SK-N-SH treated with all-trans-retinoic acid at 6 μM for 48 hours (cell line): ENCODE results near the gene PYGM.

Experiments used
- ATAC-seq: fragments of 200-7000 bp; cut with Tn5 transposase; 3 replicates; pipeline ENCODE4 v1.9.1; 2020; ENCODE audit warnings: mild to moderate bottlenecking, moderate library complexity
- ARNTL ChIP-seq: fragments of 450-650 bp; formaldehyde crosslinking; IDR thresholded peaks from 2 replicates; pipeline ENCODE4 v1.5.0; 2020; ENCODE audit warnings: low read depth, mild to moderate bottlenecking, moderate library complexity, borderline replicate concordance
- BACH2 ChIP-seq: fragments of 250-450 bp; sonication (Bioruptor Pico); IDR thresholded peaks from 2 replicates; pipeline ENCODE4 v1.9.0; 2021; ENCODE audit warnings: mild to moderate bottlenecking, borderline replicate concordance
- CSDC2 ChIP-seq: fragments of 250-450 bp; sonication (Bioruptor Pico); IDR thresholded peaks from 2 replicates; pipeline ENCODE4 v1.5.0; 2020; ENCODE audit warnings: mild to moderate bottlenecking, moderate library complexity
- ESRRG ChIP-seq: fragments of 250-450 bp; sonication (Bioruptor Pico); IDR thresholded peaks from 2 replicates; pipeline ENCODE4 v1.6.1; 2021; ENCODE audit warnings: mild to moderate bottlenecking
- GLIS3 ChIP-seq: fragments of 250-450 bp; sonication (Bioruptor Pico); IDR thresholded peaks from 2 replicates; pipeline ENCODE4 v1.5.0; 2020; ENCODE audit warnings: mild to moderate bottlenecking, moderate library complexity
- ISL1 ChIP-seq: fragments of 250-450 bp; sonication (Bioruptor Pico); IDR thresholded peaks from 2 replicates; pipeline ENCODE4 v2.1.2; 2022; ENCODE audit warnings: mild to moderate bottlenecking, moderate library complexity
- OSR1 ChIP-seq: fragments of 250-450 bp; sonication (Bioruptor Pico); IDR thresholded peaks from 2 replicates; pipeline ENCODE4 v1.8.0; 2022; ENCODE audit warnings: moderate library complexity, mild to moderate bottlenecking, inconsistent platforms
- POU6F1 ChIP-seq: fragments of 250-450 bp; sonication (Bioruptor Pico); IDR thresholded peaks from 2 replicates; pipeline ENCODE4 v1.8.0; 2021; ENCODE audit warnings: low read depth, mild to moderate bottlenecking, moderate library complexity, borderline replicate concordance
- PPARA ChIP-seq: fragments of 250-450 bp; sonication (Bioruptor Pico); IDR thresholded peaks from 2 replicates; pipeline ENCODE4 v1.5.0; 2020; ENCODE audit warnings: mild to moderate bottlenecking, borderline replicate concordance
- RARB ChIP-seq: fragments of 250-450 bp; sonication (Bioruptor Pico); IDR thresholded peaks from 2 replicates; pipeline ENCODE4 v1.8.0; 2021; ENCODE audit warnings: mild to moderate bottlenecking, moderate library complexity
- SNAI2 ChIP-seq: fragments of 250-450 bp; sonication (Bioruptor Pico); IDR thresholded peaks from 2 replicates; pipeline ENCODE4 v1.5.0; 2020; ENCODE audit warnings: mild to moderate bottlenecking, moderate library complexity
- TCF4 ChIP-seq: fragments of 250-450 bp; sonication (Bioruptor Pico); IDR thresholded peaks from 2 replicates; pipeline ENCODE4 v1.8.0; 2021; ENCODE audit warnings: mild to moderate bottlenecking, moderate library complexity, borderline replicate concordance
- TOX ChIP-seq: fragments of 250-450 bp; sonication (Bioruptor Pico); IDR thresholded peaks from 2 replicates; pipeline ENCODE4 v1.8.0; 2021; ENCODE audit warnings: mild to moderate bottlenecking, moderate library complexity, borderline replicate concordance
- ZFP3 ChIP-seq: fragments of 250-450 bp; sonication (Bioruptor Pico); IDR thresholded peaks from 2 replicates; pipeline ENCODE4 v1.5.0; 2020; ENCODE audit warnings: mild to moderate bottlenecking, moderate library complexity
- ZFP30 ChIP-seq: fragments of 450-650 bp; formaldehyde crosslinking; IDR thresholded peaks from 2 replicates; pipeline ENCODE4 v1.5.0; 2022; ENCODE audit warnings: mild to moderate bottlenecking, moderate library complexity
- ZNF565 ChIP-seq: fragments of 450-650 bp; formaldehyde crosslinking; conservative IDR thresholded peaks from 2 replicates; pipeline ENCODE4 v1.5.0; 2020; ENCODE audit warnings: low read depth, mild to moderate bottlenecking, moderate library complexity
- ZNF70 ChIP-seq: fragments of 450-650 bp; formaldehyde crosslinking; IDR thresholded peaks from 2 replicates; pipeline ENCODE4 v1.5.0; 2020; ENCODE audit warnings: mild to moderate bottlenecking, moderate library complexity
- ZNF8 ChIP-seq: fragments of 450-650 bp; formaldehyde crosslinking; IDR thresholded peaks from 2 replicates; pipeline ENCODE4 v1.5.0; 2020; ENCODE audit warnings: mild to moderate bottlenecking, moderate library complexity
- TF ChIP-seq, protein P1 (sequence below): fragments of 250-450 bp; sonication (Bioruptor Pico); IDR thresholded peaks from 2 replicates; pipeline ENCODE4 v1.5.1; 2020; ENCODE audit warnings: low read depth, mild to moderate bottlenecking, moderate library complexity
- TF ChIP-seq, protein P2 (sequence below): fragments of 250-450 bp; sonication (Bioruptor Pico); IDR thresholded peaks from 2 replicates; pipeline ENCODE4 v1.5.1; 2021; ENCODE audit warnings: mild to moderate bottlenecking, moderate library complexity
- TF ChIP-seq, protein P3 (sequence below): fragments of 250-450 bp; sonication (Bioruptor Pico); IDR thresholded peaks from 2 replicates; pipeline ENCODE4 v1.5.0; 2020; ENCODE audit warnings: mild to moderate bottlenecking, moderate library complexity

The PYGM gene

DNA sequence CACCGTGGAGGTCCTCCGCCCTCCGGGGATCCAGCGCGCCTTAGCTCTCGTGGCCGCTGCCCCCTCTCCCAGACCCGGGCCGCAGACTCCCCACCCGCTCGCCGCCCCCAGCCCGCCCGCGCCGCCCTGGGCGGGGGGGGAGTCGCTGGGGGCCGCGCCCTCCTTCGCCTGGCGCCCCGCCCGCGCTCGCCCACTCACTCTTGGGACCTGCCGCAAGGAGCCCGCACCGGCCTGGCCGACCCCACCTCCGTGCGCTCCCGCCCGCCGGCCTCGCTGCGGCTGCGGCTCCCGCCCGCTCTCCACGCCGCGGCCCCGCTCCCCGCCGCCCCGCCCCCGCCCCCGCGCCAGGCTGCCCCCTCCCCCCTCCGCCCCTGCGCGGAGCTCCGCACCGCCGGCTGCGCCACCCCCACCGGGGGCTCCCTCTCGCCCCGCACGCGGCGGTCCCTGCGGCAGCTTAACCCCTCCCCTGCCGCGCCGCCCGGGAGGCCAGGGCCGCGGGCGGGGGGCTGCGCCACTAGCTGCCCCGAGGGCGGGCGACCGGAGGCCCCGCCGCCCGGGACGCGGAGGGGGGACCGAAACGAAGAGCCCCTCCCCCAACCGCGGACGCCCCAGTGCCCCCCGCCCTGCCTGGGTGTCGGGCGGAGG lies 15.1 kb downstream of the PYGM start:
- no peak for TF ChIP-seq BACH2 (CRISPR knock-in tag)
- no peak for TF ChIP-seq TOX
- TF ChIP-seq, protein P1, sequence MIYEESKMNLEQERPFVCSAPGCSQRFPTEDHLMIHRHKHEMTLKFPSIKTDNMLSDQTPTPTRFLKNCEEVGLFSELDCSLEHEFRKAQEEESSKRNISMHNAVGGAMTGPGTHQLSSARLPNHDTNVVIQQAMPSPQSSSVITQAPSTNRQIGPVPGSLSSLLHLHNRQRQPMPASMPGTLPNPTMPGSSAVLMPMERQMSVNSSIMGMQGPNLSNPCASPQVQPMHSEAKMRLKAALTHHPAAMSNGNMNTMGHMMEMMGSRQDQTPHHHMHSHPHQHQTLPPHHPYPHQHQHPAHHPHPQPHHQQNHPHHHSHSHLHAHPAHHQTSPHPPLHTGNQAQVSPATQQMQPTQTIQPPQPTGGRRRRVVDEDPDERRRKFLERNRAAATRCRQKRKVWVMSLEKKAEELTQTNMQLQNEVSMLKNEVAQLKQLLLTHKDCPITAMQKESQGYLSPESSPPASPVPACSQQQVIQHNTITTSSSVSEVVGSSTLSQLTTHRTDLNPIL (CRISPR knock-in tag) = no peak
- TF ChIP-seq OSR1 = no peak
- no peak for TF ChIP-seq GLIS3
- TF ChIP-seq CSDC2 (CRISPR knock-in tag) = no peak
- TF ChIP-seq POU6F1 (CRISPR knock-in tag) = no peak
- TF ChIP-seq ISL1 (CRISPR knock-in tag) = no peak
- TF ChIP-seq ARNTL = no peak
- no peak for TF ChIP-seq ZNF8
- no peak for TF ChIP-seq ZNF70
- TF ChIP-seq, protein P2, sequence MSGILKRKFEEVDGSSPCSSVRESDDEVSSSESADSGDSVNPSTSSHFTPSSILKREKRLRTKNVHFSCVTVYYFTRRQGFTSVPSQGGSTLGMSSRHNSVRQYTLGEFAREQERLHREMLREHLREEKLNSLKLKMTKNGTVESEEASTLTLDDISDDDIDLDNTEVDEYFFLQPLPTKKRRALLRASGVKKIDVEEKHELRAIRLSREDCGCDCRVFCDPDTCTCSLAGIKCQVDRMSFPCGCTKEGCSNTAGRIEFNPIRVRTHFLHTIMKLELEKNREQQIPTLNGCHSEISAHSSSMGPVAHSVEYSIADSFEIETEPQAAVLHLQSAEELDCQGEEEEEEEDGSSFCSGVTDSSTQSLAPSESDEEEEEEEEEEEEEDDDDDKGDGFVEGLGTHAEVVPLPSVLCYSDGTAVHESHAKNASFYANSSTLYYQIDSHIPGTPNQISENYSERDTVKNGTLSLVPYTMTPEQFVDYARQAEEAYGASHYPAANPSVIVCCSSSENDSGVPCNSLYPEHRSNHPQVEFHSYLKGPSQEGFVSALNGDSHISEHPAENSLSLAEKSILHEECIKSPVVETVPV = no peak
- TF ChIP-seq SNAI2 (CRISPR knock-in tag) = no peak
- no peak for TF ChIP-seq PPARA (CRISPR knock-in tag)
- no peak for TF ChIP-seq ZNF565 (CRISPR knock-in tag)
- no peak for TF ChIP-seq RARB (CRISPR knock-in tag)
- no peak for TF ChIP-seq ZFP30 (CRISPR knock-in tag)
- TF ChIP-seq ZFP3 = no peak
- TF ChIP-seq TCF4 (CRISPR knock-in tag) = no peak
- TF ChIP-seq, protein P3, sequence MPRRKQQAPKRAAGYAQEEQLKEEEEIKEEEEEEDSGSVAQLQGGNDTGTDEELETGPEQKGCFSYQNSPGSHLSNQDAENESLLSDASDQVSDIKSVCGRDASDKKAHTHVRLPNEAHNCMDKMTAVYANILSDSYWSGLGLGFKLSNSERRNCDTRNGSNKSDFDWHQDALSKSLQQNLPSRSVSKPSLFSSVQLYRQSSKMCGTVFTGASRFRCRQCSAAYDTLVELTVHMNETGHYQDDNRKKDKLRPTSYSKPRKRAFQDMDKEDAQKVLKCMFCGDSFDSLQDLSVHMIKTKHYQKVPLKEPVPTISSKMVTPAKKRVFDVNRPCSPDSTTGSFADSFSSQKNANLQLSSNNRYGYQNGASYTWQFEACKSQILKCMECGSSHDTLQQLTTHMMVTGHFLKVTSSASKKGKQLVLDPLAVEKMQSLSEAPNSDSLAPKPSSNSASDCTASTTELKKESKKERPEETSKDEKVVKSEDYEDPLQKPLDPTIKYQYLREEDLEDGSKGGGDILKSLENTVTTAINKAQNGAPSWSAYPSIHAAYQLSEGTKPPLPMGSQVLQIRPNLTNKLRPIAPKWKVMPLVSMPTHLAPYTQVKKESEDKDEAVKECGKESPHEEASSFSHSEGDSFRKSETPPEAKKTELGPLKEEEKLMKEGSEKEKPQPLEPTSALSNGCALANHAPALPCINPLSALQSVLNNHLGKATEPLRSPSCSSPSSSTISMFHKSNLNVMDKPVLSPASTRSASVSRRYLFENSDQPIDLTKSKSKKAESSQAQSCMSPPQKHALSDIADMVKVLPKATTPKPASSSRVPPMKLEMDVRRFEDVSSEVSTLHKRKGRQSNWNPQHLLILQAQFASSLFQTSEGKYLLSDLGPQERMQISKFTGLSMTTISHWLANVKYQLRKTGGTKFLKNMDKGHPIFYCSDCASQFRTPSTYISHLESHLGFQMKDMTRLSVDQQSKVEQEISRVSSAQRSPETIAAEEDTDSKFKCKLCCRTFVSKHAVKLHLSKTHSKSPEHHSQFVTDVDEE = no peak
- TF ChIP-seq, all 23 proteins: peak for 0
- ATAC-seq = no peak

DNA sequence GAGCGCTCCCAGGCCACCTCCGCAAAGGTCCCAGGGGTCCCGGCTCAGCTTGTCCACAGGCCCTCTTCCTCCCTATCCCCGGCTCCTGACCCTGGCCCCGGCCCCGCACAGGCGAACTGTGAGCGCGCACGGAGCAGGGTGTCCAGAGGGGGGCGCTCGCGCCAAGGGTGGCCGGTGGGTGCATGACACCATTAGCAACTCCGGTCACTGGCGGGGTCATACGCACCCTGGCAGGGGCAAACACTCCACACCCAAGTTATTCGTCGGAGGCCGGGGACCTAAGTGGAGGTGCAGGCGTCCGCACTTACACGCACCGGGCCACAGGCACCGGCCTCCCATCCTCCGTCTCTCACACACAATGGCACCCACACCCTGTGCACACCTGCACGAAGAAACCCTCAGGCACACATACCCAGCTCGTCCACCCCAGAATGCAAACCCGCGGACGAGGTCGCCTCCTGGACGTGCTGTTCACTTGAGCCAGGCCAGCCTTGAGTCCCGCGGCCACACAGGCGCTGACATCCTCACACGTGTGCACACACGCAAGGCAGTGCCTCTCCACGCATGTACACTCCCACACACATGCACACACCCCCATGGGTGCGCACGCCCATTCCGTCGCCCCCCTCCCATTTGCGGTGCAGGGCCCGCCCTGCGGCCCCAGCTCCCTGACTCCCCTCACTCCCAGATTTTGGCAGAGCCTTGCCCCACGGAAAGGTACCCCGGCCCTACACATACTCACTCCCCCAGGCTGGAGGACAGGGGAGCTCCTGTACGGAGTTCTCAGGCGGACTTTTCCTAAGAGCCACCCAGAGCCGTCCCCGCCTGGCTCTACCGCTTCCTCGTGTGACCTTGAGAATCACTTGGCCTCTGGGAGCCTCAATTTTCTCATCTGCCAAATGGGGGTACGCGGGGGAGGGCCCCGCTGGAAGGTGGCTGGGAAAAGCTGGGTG lies 15.9 kb downstream of the PYGM start, which contains the start of gene RASGRP2:
Gene RASGRP2, minus strand, starts transcription at position 552 of the 953 bp plus-strand sequence. CDS start 1,276 bp downstream, outside the sequence.
- peak; percentile 52 for ATAC-seq
- TF ChIP-seq ZFP30 (CRISPR knock-in tag) (no peak), TCF4 (CRISPR knock-in tag) (no peak), CSDC2 (CRISPR knock-in tag) (no peak), PPARA (CRISPR knock-in tag) (no peak), ESRRG (CRISPR knock-in tag) (no peak), GLIS3 (no peak), TOX (no peak), RARB (CRISPR knock-in tag) (no peak), OSR1 (no peak), ARNTL (no peak), ZFP3 (no peak)
- TF ChIP-seq, protein P3 = no peak
- TF ChIP-seq, all 23 proteins: peak for 0
